Adipocyte (in vitro differentiated cells): ENCODE results near the gene TRIP13.
A peak's percentile ranks its signal among the peaks of the same experiment; 100 is the strongest.

Source experiments
- DNase-seq: peaks from one replicate; pipeline ENCODE4 v3.0.0-alpha.2; 2015; ENCODE audit warnings: low read depth
- H3K27me3 ChIP-seq: replicated peaks from 2 replicates; pipeline ENCODE4 v1.7.0; 2013; ENCODE audit warnings: mild to moderate bottlenecking, low read length, moderate library complexity; ENCODE audit not compliant: control insufficient read depth, insufficient read depth
- H3K36me3 ChIP-seq: 2 replicates; pipeline ENCODE4 v1.7.0; 2013; ENCODE audit warnings: low read length, mild to moderate bottlenecking, moderate library complexity; ENCODE audit not compliant: control insufficient read depth, insufficient read depth, severe bottlenecking
- H3K4me1 ChIP-seq: 2 replicates; pipeline ENCODE4 v1.7.0; 2013; ENCODE audit warnings: mild to moderate bottlenecking, low read length, moderate library complexity; ENCODE audit not compliant: control insufficient read depth, insufficient read depth
- H3K4me3 ChIP-seq: 2 replicates; pipeline ENCODE4 v1.7.0; 2013; ENCODE audit warnings: mild to moderate bottlenecking, low read length, moderate library complexity
- H3K9ac ChIP-seq: 2 replicates; pipeline ENCODE4 v1.7.0; 2013; ENCODE audit warnings: mild to moderate bottlenecking, low read length, moderate library complexity
- H3K9me3 ChIP-seq: 2 replicates; pipeline ENCODE4 v1.7.0; 2013; ENCODE audit warnings: mild to moderate bottlenecking, low read length, moderate library complexity; ENCODE audit not compliant: control insufficient read depth

TRIP13 gene

DNA sequence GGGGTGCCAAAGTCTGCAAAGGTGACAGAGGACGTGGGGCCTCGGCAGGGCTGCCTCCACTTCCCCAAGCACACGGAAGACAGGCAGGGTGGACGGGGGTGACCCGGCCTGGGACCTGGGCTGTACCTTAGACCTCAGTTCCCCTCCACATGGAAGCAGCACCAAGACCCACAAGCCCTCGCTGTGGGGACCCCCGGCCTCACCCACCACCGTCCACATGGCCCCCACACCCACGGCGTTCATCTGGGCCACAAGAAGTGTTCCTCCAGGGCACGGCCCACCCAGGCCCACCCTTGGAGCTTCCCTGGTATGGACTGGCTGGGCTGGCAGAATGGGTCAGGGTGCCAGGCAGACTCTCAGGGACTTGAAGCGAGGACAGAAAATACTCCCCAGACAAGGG lies 70.1 kb downstream of the TRIP13 start:
- Histone ChIP-seq H3K4me3 (no peak overlapping the region), H3K27me3 (peaks cover 46% of the 10 kb centered on the region), H3K9ac (no peak overlapping the region), H3K36me3 (no peaks in the 10 kb centered on the region), H3K9me3 (peaks cover 4% of the 10 kb centered on the region), H3K4me1 (peaks cover 21% of the 10 kb centered on the region)
- no peak for DNase-seq

GRCh38 chr5:963310-963672 lies 70.6 kb downstream of the TRIP13 start:
- H3K4me3 ChIP-seq: no peak overlapping the region
- H3K27me3 ChIP-seq: peaks cover 51% of the 10 kb centered on the region
- no peak for DNase-seq

GRCh38 chr5:963673-964531 lies 71.2 kb downstream of the TRIP13 start:
- DNase-seq: peak; percentile 74
- peaks cover 19% of the 10 kb centered on the region for H3K4me1 ChIP-seq
- peaks cover 57% of the 10 kb centered on the region for H3K27me3 ChIP-seq
- H3K9me3 ChIP-seq: peaks cover 4% of the 10 kb centered on the region
- no peak overlapping the region for H3K4me3 ChIP-seq
- H3K9ac ChIP-seq: no peak overlapping the region
- H3K36me3 ChIP-seq: no peaks in the 10 kb centered on the region

More at GRCh38 chr5:963310-963672, 70.6 kb downstream of the TRIP13 start:
- Histone ChIP-seq H3K36me3 (no peaks in the 10 kb centered on the region), H3K9me3 (peaks cover 4% of the 10 kb centered on the region), H3K9ac (no peak overlapping the region), H3K4me1 (peaks cover 17% of the 10 kb centered on the region)

- Histone ChIP-seq H3K27me3 (peaks cover 66% of the 10 kb centered on the region), H3K9ac (no peak overlapping the region)
Observed at GRCh38 chr5:964821-965220, 72.1 kb downstream of the TRIP13 start.

DNA sequence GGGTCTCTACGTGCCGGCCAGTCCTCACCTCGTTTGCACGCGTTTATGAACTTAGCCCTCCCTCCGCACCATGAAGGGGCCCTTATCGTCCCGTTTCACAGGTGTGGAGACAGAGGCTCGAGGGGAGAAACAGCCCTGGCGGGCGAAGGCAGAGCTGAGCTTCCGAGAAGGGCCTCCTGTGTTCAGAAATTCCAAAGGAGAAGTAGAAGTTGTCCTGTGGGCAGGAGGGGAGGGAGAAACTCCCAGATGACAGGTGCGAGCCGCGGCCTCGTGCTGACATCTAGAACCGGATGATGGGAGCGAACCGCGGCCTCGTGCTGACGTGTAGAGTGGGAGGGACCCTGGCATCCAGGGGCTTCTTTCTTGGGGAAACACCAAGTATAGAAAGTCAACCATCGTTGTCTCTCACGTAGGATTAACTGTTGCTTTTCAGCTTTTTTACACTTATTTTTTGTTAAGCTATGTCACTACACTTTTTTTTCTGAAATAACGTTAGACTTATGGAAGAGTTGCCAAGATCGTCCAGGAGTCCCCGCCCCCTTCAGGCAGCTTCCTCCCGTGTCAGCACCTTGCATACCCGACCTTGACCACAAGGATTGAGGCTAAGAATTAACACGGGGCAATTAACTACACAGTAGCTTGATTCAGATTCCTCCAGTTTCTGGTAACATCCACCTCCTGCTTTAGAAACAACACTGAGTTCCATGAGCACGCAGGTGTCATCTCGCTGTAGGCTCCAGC lies 73.1 kb downstream of the TRIP13 start:
- H3K27me3 ChIP-seq: peaks cover 71% of the 10 kb centered on the region
- H3K4me3 ChIP-seq: no peak overlapping the region
- DNase-seq: no peak
- no peaks in the 10 kb centered on the region for H3K36me3 ChIP-seq
- H3K9me3 ChIP-seq: peaks cover 4% of the 10 kb centered on the region
- peaks cover 27% of the 10 kb centered on the region for H3K4me1 ChIP-seq
- H3K9ac ChIP-seq: no peak overlapping the region

More at GRCh38 chr5:964821-965220, 72.1 kb downstream of the TRIP13 start:
- Histone ChIP-seq H3K9me3 (peaks cover 4% of the 10 kb centered on the region), H3K36me3 (no peaks in the 10 kb centered on the region), H3K4me1 (peaks cover 27% of the 10 kb centered on the region), H3K4me3 (peak overlapping the region; percentile 47)
- no peak for DNase-seq

GRCh38 chr5:966345-966710 lies 73.6 kb downstream of the TRIP13 start:
- Histone ChIP-seq H3K27me3 (peaks cover 66% of the 10 kb centered on the region), H3K9ac (no peak overlapping the region), H3K9me3 (peaks cover 7% of the 10 kb centered on the region), H3K36me3 (no peaks in the 10 kb centered on the region), H3K4me1 (peaks cover 27% of the 10 kb centered on the region), H3K4me3 (no peak overlapping the region)
- DNase-seq: no peak

DNA sequence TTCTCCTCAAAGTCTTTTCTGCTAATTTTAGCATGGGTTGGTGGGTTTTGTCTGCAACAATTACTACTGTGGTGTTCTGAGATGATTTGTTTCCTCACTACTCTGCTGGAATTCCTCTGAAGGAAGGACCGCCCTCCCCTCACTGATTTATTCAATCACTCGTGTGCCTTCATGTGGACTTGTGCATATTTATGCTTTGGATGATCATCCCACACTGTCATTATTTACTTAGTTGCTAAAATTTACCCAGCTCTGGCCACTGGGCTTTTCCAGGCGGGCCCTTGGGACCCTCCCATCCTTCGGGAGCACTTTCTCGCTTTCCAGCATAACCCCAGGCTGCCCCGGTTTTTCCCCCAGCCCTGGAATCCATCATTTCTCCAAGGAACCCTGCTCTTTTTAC lies 74.3 kb downstream of the TRIP13 start:
- no peak overlapping the region for H3K4me3 ChIP-seq
- peaks cover 27% of the 10 kb centered on the region for H3K4me1 ChIP-seq
- H3K36me3 ChIP-seq: no peaks in the 10 kb centered on the region
- peaks cover 68% of the 10 kb centered on the region for H3K27me3 ChIP-seq
- H3K9me3 ChIP-seq: peaks cover 13% of the 10 kb centered on the region
- no peak for DNase-seq
- H3K9ac ChIP-seq: no peak overlapping the region
